AG04449 (cell line): ENCODE results near the gene ATG9A.

Source experiments
- CTCF ChIA-PET: fragments of 350-600 bp; formaldehyde crosslinking; extraction: SDS; loops from one replicate; lab custom pipeline; 2021; ENCODE audit warnings: antibody characterized with exemption; lab: Yijun Ruan, JAX
- POLR2A ChIA-PET: fragments of 400-600, 350-600 bp; formaldehyde crosslinking; extraction: SDS; loops from one replicate; lab custom pipeline; 2020; ENCODE audit warnings: antibody characterized with exemption, inconsistent platforms; lab: Yijun Ruan, JAX
- DNase-seq: peaks from one replicate; pipeline ENCODE4 v3.0.0-alpha.2; 2010; ENCODE audit warnings: low read depth, low spot score
- H3K4me3 ChIP-seq: 2 replicates; pipeline ENCODE4 v1.5.1; 2011; ENCODE audit warnings: low read depth, mild to moderate bottlenecking, control low read depth, low read length
- CTCF ChIP-seq: IDR thresholded peaks from one replicate; pipeline ENCODE4 v1.5.1; 2011; ENCODE audit warnings: mild to moderate bottlenecking, moderate library complexity, low read length, control low read depth, inconsistent platforms; ENCODE audit not compliant: insufficient read depth; ENCODE audit errors: missing control alignments

The ATG9A gene

DNA sequence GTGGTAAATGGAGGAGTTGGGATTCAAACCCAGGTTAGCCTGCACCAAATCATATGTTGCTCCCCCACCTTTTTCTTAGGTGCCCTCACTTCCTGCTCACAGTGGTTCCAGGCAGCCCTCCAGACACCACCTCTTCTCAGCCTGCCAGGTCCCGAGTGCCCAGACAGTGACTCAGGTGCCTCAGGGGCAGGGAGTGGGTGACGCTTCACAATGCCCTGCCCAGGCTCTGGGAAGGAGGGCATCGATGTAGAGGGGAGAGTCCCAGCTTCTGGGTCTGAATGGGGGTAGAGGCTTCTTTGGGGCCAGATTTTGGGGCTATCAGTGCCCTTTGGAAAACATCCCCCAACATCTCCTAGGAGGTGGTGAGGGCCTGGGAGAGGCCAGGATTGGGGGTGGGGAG, 44.5 kb upstream of the ATG9A start:
- ChIA-PET CTCF (interaction anchor here (1.1 to 21.6 kb wide), 11 partner anchors 8 to 129 kb away, joined by 3 to 691 read pairs (median 5); partner anchors contain the start of genes TUBA4A and TUBA4B), POLR2A (interaction anchor here (0.7 to 1.3 kb wide), 5 partner anchors 21 to 203 kb away, joined by 3 to 5 read pairs (median 4); partner anchors contain the start of genes GLB1L, STK16, TUBA4B and ZFAND2B)
- TF ChIP-seq CTCF: no peak
- H3K4me3 ChIP-seq: no peak overlapping the region
- no peak for DNase-seq

- CTCF ChIA-PET: interaction anchor here (2.2 to 21.6 kb wide), 3 partner anchors 11 to 23 kb away, joined by 9 to 691 read pairs (median 67); partner anchors contain the start of gene TUBA4B
- DNase-seq: no peak
- POLR2A ChIA-PET: no interaction called here
- H3K4me3 ChIP-seq: no peak overlapping the region
- TF ChIP-seq CTCF: no peak
Measured at GRCh38 chr2:219272995-219273394, 43.6 kb upstream of the ATG9A start.

- no peak overlapping the region for H3K4me3 ChIP-seq
- POLR2A ChIA-PET: no interaction called here
- CTCF ChIA-PET: interaction anchor here (21.6 kb wide), 1 partner anchor 22 kb away, joined by 691 read pairs; no protein-coding TSS in a partner anchor
- no peak for DNase-seq
- no peak for TF ChIP-seq CTCF
Measured at GRCh38 chr2:219272356-219272755, 42.9 kb upstream of the ATG9A start.

DNA sequence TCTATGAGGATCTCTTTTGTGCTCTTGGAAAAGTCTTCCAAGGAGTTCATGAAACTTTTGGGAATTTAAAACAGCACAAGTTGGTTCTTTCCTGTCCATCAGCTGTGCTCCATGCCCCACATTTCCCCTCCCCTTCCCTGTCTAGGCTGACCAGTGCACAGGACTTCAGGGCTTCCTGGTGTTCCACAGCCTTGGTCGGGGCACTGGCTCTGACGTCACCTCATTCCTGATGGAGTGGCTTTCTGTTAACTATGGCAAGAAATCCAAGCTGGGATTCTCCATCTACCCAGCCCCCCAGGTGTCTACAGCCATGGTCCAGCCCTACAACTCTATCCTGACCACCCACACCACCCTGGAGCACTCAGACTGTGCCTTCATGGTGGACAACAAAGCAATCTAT, 41.6 kb upstream of the ATG9A start:
- TF ChIP-seq CTCF: no peak
- ChIA-PET CTCF (interaction anchor here (0.8 to 21.6 kb wide), 3 partner anchors 9 to 23 kb away, joined by 4 to 691 read pairs (median 7); no protein-coding TSS in a partner anchor), POLR2A (no interaction called here)
- no peak overlapping the region for H3K4me3 ChIP-seq
- no peak for DNase-seq

- ChIA-PET POLR2A (interaction anchor here (0.6 kb wide), 1 partner anchor 10 kb away, joined by 3 read pairs; no protein-coding TSS in a partner anchor), CTCF (interaction anchor here (1.4 to 21.6 kb wide), 4 partner anchors 8 to 94 kb away, joined by 5 to 691 read pairs (median 15); partner anchors contain the start of gene DNAJB2)
- no peak overlapping the region for H3K4me3 ChIP-seq
- no peak for DNase-seq
- no peak for TF ChIP-seq CTCF
Measured at GRCh38 chr2:219270055-219270372, 40.6 kb upstream of the ATG9A start.

DNA sequence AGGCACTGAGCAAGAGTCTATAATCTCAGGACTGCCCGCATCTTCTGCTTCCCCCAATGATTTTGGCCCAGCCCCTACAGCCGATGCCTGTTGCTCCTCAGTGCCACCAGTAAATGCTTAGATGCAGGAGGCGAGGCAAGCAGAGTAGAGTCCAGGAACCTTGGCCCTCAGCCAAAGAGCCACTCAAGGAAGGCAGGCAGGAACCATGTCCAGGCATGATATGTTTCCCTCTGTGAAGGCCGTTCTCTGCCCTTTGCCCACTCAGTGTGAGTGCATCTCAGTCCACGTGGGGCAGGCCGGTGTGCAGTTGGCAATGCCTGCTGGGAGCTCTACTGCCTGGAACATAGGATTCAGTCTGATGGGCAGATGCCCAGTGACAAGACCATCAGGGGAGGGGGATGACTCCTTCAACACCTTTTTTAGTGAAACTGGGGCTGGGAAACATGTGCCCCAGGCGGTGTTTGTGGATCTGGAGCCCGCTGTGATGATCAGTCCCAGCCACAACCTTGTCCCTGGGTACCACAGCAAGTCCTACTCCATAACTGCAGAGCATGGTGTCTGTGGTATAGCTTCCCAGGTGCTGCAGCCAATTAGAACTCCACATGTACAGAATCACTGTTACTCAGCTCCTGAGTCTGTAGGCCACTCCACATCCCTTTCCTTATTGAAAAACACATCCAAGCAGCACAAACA, 40.1 kb upstream of the ATG9A start:
- DNase-seq: no peak
- ChIA-PET CTCF (interaction anchor here (1.4 to 21.6 kb wide), 3 partner anchors 8 to 94 kb away, joined by 5 to 691 read pairs (median 23); partner anchors contain the start of gene DNAJB2), POLR2A (interaction anchor here (0.6 kb wide), 1 partner anchor 11 kb away, joined by 3 read pairs; no protein-coding TSS in a partner anchor)
- no peak overlapping the region for H3K4me3 ChIP-seq
- no peak for TF ChIP-seq CTCF
